ENCODE data around the gene LARGE1.

LARGE1 gene

GRCh38 chr22:33526434-33527107 lies 393.7 kb downstream of the LARGE1 start:
- no peak overlapping the region for H3K9ac ChIP-seq (ENCODE audit: low read depth, low read length)
- TF ChIP-seq CTCF (IDR thresholded peaks at IDR 0.05; ENCODE audit: borderline replicate concordance, extremely low read depth, low read length, poor library complexity, severe bottlenecking) (no peak), EZH2 (IDR thresholded peaks at IDR 0.05; ENCODE audit: borderline replicate concordance, low read depth, low read length, severe bottlenecking) (no peak)
- H3K36me3 ChIP-seq (ENCODE audit: insufficient read depth, low read length): no peaks in the 10 kb centered on the region
- no peak overlapping the region for H3K4me2 ChIP-seq (ENCODE audit: insufficient read depth, low read length)
- no peak overlapping the region for H2AFZ ChIP-seq (ENCODE audit: low read depth, low read length)
- no peak overlapping the region for H3K4me3 ChIP-seq (ENCODE audit: low read depth in 1 of 2, low read length in 2 of 2)
- H3K27ac ChIP-seq (ENCODE audit: low read length): no peak overlapping the region
- H4K20me1 ChIP-seq (ENCODE audit: insufficient read depth, low read length): no peaks in the 10 kb centered on the region
- DNase-seq (no peak), ATAC-seq (ENCODE audit: insufficient read depth, low read depth) (no peak)
- no peaks in the 10 kb centered on the region for H3K27me3 ChIP-seq (ENCODE audit: insufficient read depth, low read length, poor library complexity)
- no peaks in the 10 kb centered on the region for H3K4me1 ChIP-seq (ENCODE audit: insufficient read depth, low read length)
- no peaks in the 10 kb centered on the region for H3K9me3 ChIP-seq (ENCODE audit: insufficient read depth, low read length, severe bottlenecking)
- H3K79me2 ChIP-seq (ENCODE audit: insufficient read depth, low read length): no peaks in the 10 kb centered on the region

GRCh38 chr22:33524511-33525260 lies 395.6 kb downstream of the LARGE1 start:
- Histone ChIP-seq H3K9me3 (ENCODE audit: insufficient read depth, low read length, severe bottlenecking) (no peaks in the 10 kb centered on the region), H3K4me1 (ENCODE audit: insufficient read depth, low read length) (no peaks in the 10 kb centered on the region), H3K9ac (ENCODE audit: low read depth, low read length) (no peak overlapping the region), H3K27me3 (ENCODE audit: insufficient read depth, low read length, poor library complexity) (no peaks in the 10 kb centered on the region), H4K20me1 (ENCODE audit: insufficient read depth, low read length) (no peaks in the 10 kb centered on the region), H3K4me2 (ENCODE audit: insufficient read depth, low read length) (no peak overlapping the region), H3K27ac (ENCODE audit: low read length) (no peak overlapping the region), H3K36me3 (ENCODE audit: insufficient read depth, low read length) (no peaks in the 10 kb centered on the region), H3K79me2 (ENCODE audit: insufficient read depth, low read length) (no peaks in the 10 kb centered on the region), H3K4me3 (ENCODE audit: low read depth in 1 of 2, low read length in 2 of 2) (no peak overlapping the region), H2AFZ (ENCODE audit: low read depth, low read length) (no peak overlapping the region)
- TF ChIP-seq EZH2 (IDR thresholded peaks at IDR 0.05; ENCODE audit: borderline replicate concordance, low read depth, low read length, severe bottlenecking) (no peak), CTCF (IDR thresholded peaks at IDR 0.05; ENCODE audit: borderline replicate concordance, extremely low read depth, low read length, poor library complexity, severe bottlenecking) (no peak)
- no peak for DNase-seq
- no peak for ATAC-seq (ENCODE audit: insufficient read depth, low read depth)

- Histone ChIP-seq H3K36me3 (ENCODE audit: insufficient read depth, low read length) (no peaks in the 10 kb centered on the region), H3K4me2 (ENCODE audit: insufficient read depth, low read length) (no peak overlapping the region), H2AFZ (ENCODE audit: low read depth, low read length) (no peak overlapping the region), H4K20me1 (ENCODE audit: insufficient read depth, low read length) (no peaks in the 10 kb centered on the region), H3K4me3 (ENCODE audit: low read depth in 1 of 2, low read length in 2 of 2) (no peak overlapping the region), H3K27me3 (ENCODE audit: insufficient read depth, low read length, poor library complexity) (no peaks in the 10 kb centered on the region), H3K9ac (ENCODE audit: low read depth, low read length) (no peak overlapping the region), H3K9me3 (ENCODE audit: insufficient read depth, low read length, severe bottlenecking) (no peaks in the 10 kb centered on the region), H3K4me1 (ENCODE audit: insufficient read depth, low read length) (no peaks in the 10 kb centered on the region), H3K79me2 (ENCODE audit: insufficient read depth, low read length) (no peaks in the 10 kb centered on the region), H3K27ac (ENCODE audit: low read length) (no peak overlapping the region)
- no peak for ATAC-seq (ENCODE audit: insufficient read depth, low read depth)
- DNase-seq: no peak
- TF ChIP-seq CTCF (IDR thresholded peaks at IDR 0.05; ENCODE audit: borderline replicate concordance, extremely low read depth, low read length, poor library complexity, severe bottlenecking) (no peak), EZH2 (IDR thresholded peaks at IDR 0.05; ENCODE audit: borderline replicate concordance, low read depth, low read length, severe bottlenecking) (no peak)
Observed at GRCh38 chr22:33521879-33522665, 398.2 kb downstream of the LARGE1 start.

All from DND-41 (cell line).